Skeletal muscle tissue (tissue), 5 donors: ENCODE data around the gene RHPN2. TPM values are rescaled to one million over a fixed set of nuclear protein-coding genes. Genes with fewer than 3 reads are reported as not detected.
"Not testable (repeated sequence)": the region's sequence is repeated elsewhere in the genome, so short reads cannot be mapped to it uniquely, and the experiment has no call there.

ENCODE experiments used
- H3K27ac ChIP-seq: one replicate; pipeline ENCODE4 v1.7.0; 2013; ENCODE audit warnings: mild to moderate bottlenecking, low read depth, low read length, inconsistent platforms
- H3K27me3 ChIP-seq, 3 donors: one replicate each; pipeline ENCODE4 v1.7.0; 2013; ENCODE audit warnings: low read length in 3 of 3; ENCODE audit not compliant: control insufficient read depth in 3 of 3, insufficient read depth in 3 of 3
- H3K36me3 ChIP-seq, 3 donors: one replicate each; pipeline ENCODE4 v1.7.0; 2013; ENCODE audit warnings: low read length in 3 of 3; ENCODE audit not compliant: control insufficient read depth in 3 of 3, insufficient read depth in 3 of 3
- H3K4me1 ChIP-seq, 3 donors: one replicate each; pipeline ENCODE4 v1.7.0; 2013; ENCODE audit warnings: low read length in 3 of 3, mild to moderate bottlenecking in 3 of 3; ENCODE audit not compliant: control insufficient read depth in 3 of 3, insufficient read depth in 3 of 3
- H3K4me3 ChIP-seq, 3 donors: one replicate each; pipeline ENCODE4 v1.7.0; 2013; ENCODE audit warnings: low read length in 3 of 3
- H3K9ac ChIP-seq, 3 donors: one replicate each; pipeline ENCODE4 v1.7.0; 2013; ENCODE audit warnings: low read length in 3 of 3, mild to moderate bottlenecking in 3 of 3, moderate library complexity in 2 of 3, low read depth in 1 of 3
- H3K9me3 ChIP-seq, 3 donors: one replicate each; pipeline ENCODE4 v1.7.0; 2013; ENCODE audit warnings: low read length in 3 of 3; ENCODE audit not compliant: control insufficient read depth in 3 of 3
- small RNA-seq: library from RNA; depleted of rRNA; stranded (forward); fragments of <200 nt; gene quantifications from one replicate; pipeline ENCODE3, GENCODE V24; 2014
- total RNA-seq: library from RNA; depleted of rRNA; stranded (reverse); fragments of >200 nt; gene quantifications from one replicate; pipeline ENCODE4 v1.2.3, GENCODE V29; 2014
- donor health status: Osteomylitis.

Gene RHPN2
- total RNA-seq, 1 donor from 2014 or later: 0.52 TPM

- not testable (repeated sequence) for H3K27me3 ChIP-seq, H3K27ac ChIP-seq, H3K9me3 ChIP-seq, H3K4me3 ChIP-seq, H3K9ac ChIP-seq, H3K4me1 ChIP-seq
- H3K36me3 ChIP-seq: peaks cover 27 to 44% (median 38%) of the 10 kb centered on the region in 3 donors
These were observed 123.4 kb downstream of the RHPN2 start for GRCh38 chr19:32941273-32941672.

- Histone ChIP-seq H3K4me3 (no peak overlapping the region), H3K36me3 (peaks cover 15 to 27% (median 26%) of the 10 kb centered on the region in 3 donors), H3K9me3 (no peaks in the 10 kb centered on the region)
These were observed 128.6 kb downstream of the RHPN2 start for GRCh38 chr19:32936065-32936464.

GRCh38 chr19:32935629-32936028, 129.1 kb downstream of the RHPN2 start:
- H3K9ac ChIP-seq: no peak overlapping the region
- H3K4me1 ChIP-seq: no peaks in the 10 kb centered on the region
- H3K9me3 ChIP-seq: no peaks in the 10 kb centered on the region
- H3K27ac ChIP-seq: no peak overlapping the region
- H3K4me3 ChIP-seq: no peak overlapping the region
- peaks cover 16 to 29% (median 26%) of the 10 kb centered on the region in 3 donors for H3K36me3 ChIP-seq
- no peaks in the 10 kb centered on the region for H3K27me3 ChIP-seq

More at GRCh38 chr19:32936065-32936464, 128.6 kb downstream of the RHPN2 start:
- Histone ChIP-seq H3K9ac (no peak overlapping the region), H3K27me3 (no peaks in the 10 kb centered on the region), H3K4me1 (no peaks in the 10 kb centered on the region), H3K27ac (no peak overlapping the region)

DNA sequence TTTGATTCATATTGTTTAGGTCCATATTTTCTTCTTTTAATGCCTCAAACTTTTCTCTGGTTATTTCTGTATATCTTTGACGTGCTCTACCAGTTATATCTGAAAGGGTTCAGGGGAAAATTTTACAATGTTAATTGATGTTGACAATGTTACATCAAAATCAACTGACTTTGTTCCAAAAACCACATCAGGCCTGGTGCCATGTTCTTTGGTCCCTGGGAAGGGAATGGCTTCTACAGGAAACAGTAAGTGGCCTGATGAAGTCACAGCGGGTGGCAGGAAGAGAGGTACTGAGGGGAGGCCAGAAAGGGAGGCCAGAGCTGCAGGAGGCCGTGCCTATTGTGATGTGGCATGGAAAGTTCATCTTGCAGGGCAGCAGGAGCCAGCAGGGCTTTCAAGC, 131.1 kb downstream of the RHPN2 start:
- Histone ChIP-seq H3K9me3 (no peaks in the 10 kb centered on the region), H3K36me3 (peaks cover 26 to 45% (median 37%) of the 10 kb centered on the region in 3 donors), H3K9ac (no peak overlapping the region), H3K27ac (no peak overlapping the region), H3K4me1 (no peaks in the 10 kb centered on the region), H3K4me3 (no peak overlapping the region), H3K27me3 (no peaks in the 10 kb centered on the region)

- H3K4me1 ChIP-seq: no peaks in the 10 kb centered on the region
- H3K27me3 ChIP-seq: no peaks in the 10 kb centered on the region
- peaks cover 26 to 34% (median 33%) of the 10 kb centered on the region in 3 donors for H3K36me3 ChIP-seq
- no peaks in the 10 kb centered on the region for H3K9me3 ChIP-seq
- H3K27ac ChIP-seq: no peak overlapping the region
- no peak overlapping the region for H3K4me3 ChIP-seq
- no peak overlapping the region for H3K9ac ChIP-seq
These were observed 134.1 kb downstream of the RHPN2 start for GRCh38 chr19:32930567-32930966.

DNA sequence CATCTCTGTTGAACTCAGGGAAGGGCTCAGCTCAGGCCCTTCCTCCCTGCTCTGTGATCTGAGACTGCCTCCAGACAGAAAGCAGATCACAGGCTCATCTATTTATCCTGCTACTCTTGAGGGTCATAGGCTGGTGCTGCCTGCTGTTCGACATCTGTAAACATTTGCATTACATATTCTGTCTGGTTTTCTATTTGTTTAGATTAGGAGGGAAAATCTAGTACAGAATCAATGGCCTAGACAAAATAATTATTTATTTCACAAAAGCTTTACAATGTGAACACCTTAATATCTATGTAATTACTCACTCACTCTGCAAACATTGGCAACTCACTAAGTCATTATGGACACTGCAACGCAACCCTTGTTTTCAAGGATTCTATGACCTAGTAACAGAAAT, 135.9 kb downstream of the RHPN2 start:
- Histone ChIP-seq H3K27me3 (no peaks in the 10 kb centered on the region), H3K4me1 (no peaks in the 10 kb centered on the region), H3K36me3 (peaks cover 28 to 42% (median 40%) of the 10 kb centered on the region in 3 donors), H3K9me3 (no peaks in the 10 kb centered on the region), H3K9ac (no peak overlapping the region), H3K27ac (no peak overlapping the region), H3K4me3 (no peak overlapping the region)

Small RNA genes within 50 kb of the gene (small RNA-seq; reads per million reads assigned to genes)
- gene AC008521.1 (not detected), gene AC008521.2 (not detected)

Other genes starting within 250 kb of the RHPN2 start
- 1.0 TPM for gene SLC7A9, start 195.1 kb downstream of the RHPN2 start, total RNA-seq
- 7.8 TPM for gene CEP89, start 92.9 kb downstream of the RHPN2 start, total RNA-seq
- 1.0 TPM for gene FAAP24, start 92.6 kb downstream of the RHPN2 start, total RNA-seq
- gene GPATCH1, start 16.3 kb upstream of the RHPN2 start, total RNA-seq: 6.3 TPM
- not detected for gene WDR88, start 67.2 kb upstream of the RHPN2 start, total RNA-seq
- gene LRP3, start 129.4 kb upstream of the RHPN2 start, total RNA-seq: 19.3 TPM
- 9.4 TPM for gene SLC7A10, start 161.0 kb upstream of the RHPN2 start, total RNA-seq
- 17.2 TPM for gene CEBPA, start 237.6 kb upstream of the RHPN2 start, total RNA-seq